ENCODE measurements around the gene MDFIC2. TPM values are rescaled to one million over a fixed set of nuclear protein-coding genes. Genes with fewer than 3 reads are reported as not detected.

The MDFIC2 gene
- total RNA-seq, 2 donors from 2014 or later = not detected

DNA sequence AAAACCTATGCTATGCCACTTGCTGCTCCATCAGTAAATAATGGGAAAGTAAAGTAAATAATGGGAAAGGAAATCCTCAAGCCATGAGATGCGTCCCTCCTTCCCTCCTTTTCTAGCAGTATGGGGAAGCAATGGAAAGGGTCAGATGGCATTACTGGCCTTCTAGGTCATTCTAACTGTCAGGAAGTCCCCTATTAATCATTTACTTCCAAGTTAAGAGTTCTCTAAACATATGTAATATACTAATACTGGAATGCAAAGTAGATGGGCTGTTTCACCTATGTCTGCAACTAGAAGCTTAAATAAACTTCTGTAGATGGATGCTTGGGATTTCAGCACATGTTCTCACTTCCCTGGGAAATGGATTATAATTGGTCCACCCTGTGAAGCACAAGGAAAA is 55.9 kb downstream of the MDFIC2 start:
- H3K9me3 ChIP-seq = no peaks in the 10 kb centered on the region
- DNase-seq (ENCODE audit: low spot score) = no peak
- H3K4me3 ChIP-seq = no peak overlapping the region
- TF ChIP-seq, protein P1, sequence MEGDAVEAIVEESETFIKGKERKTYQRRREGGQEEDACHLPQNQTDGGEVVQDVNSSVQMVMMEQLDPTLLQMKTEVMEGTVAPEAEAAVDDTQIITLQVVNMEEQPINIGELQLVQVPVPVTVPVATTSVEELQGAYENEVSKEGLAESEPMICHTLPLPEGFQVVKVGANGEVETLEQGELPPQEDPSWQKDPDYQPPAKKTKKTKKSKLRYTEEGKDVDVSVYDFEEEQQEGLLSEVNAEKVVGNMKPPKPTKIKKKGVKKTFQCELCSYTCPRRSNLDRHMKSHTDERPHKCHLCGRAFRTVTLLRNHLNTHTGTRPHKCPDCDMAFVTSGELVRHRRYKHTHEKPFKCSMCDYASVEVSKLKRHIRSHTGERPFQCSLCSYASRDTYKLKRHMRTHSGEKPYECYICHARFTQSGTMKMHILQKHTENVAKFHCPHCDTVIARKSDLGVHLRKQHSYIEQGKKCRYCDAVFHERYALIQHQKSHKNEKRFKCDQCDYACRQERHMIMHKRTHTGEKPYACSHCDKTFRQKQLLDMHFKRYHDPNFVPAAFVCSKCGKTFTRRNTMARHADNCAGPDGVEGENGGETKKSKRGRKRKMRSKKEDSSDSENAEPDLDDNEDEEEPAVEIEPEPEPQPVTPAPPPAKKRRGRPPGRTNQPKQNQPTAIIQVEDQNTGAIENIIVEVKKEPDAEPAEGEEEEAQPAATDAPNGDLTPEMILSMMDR (IDR thresholded peaks at IDR 0.05) = no peak
- H3K4me1 ChIP-seq = no peaks in the 10 kb centered on the region
- no peaks in the 10 kb centered on the region for H3K27me3 ChIP-seq
- H3K36me3 ChIP-seq = no peaks in the 10 kb centered on the region
- H3K27ac ChIP-seq = no peak overlapping the region

DNA sequence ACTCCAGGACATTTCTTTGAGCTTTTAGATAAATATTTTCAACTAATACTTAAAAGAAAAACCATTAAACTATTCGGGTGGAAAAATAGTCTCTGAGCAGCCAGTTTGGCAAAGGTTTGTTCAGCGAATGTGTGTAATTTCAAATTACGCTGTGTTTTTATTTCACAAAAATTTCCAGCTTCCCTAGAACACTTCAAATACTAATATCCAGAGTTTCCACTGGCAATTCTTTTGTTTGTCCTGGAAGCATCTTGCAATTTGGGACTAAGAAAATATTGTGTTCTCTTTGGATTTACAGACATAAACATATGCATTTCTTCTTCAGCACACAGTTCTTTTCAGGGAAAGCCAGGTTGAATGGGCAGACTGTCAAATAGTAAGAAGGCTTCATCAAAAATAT is 61.9 kb downstream of the MDFIC2 start:
- Histone ChIP-seq H3K27me3 (no peaks in the 10 kb centered on the region), H3K27ac (peak overlapping the region in 1 of 2 donors; percentile 23)

DNA sequence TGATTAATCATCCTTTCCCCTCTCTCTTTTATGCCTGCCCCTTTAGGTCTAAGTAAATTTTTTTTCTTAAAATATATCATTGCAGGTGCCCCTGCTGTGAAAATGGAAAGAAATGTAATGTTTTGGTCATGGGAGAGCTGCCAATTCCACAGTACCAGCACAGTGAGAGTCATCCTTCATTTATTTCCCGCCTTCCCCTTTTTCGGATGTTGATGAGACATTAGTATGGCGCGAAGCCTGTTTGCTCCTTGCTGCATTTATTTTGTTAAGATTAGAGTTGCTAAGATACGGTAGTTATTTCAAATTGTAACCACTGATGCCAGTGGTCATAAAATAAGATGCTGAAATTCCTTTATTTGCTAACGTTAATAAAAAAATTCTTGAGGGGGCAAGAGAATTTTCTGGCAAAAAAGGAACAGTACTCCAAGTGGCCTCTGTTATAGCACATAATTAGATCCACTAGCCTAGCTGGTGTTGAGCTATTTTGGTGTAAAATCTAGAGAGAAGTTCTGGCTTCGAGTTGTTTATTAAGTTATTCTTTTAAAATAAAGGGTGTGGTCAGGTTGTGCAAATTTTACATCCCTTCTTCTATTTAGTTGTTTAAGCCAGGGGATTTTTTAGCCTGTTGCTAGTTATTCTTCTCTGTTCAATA is 62.8 kb downstream of the MDFIC2 start:
- TF ChIP-seq, protein P1 (IDR thresholded peaks at IDR 0.05) = no peak
- no peak for DNase-seq (ENCODE audit: low spot score)
- Histone ChIP-seq H3K4me3 (no peak overlapping the region), H3K4me1 (no peaks in the 10 kb centered on the region), H3K36me3 (no peaks in the 10 kb centered on the region), H3K27me3 (no peaks in the 10 kb centered on the region), H3K27ac (peak overlapping the region in 1 of 2 donors; percentile 23), H3K9me3 (no peaks in the 10 kb centered on the region)

More for the DNA sequence above, 61.9 kb downstream of the MDFIC2 start:
- Histone ChIP-seq H3K4me1 (no peaks in the 10 kb centered on the region), H3K36me3 (no peaks in the 10 kb centered on the region), H3K9me3 (no peaks in the 10 kb centered on the region), H3K4me3 (no peak overlapping the region)
- no peak for DNase-seq (ENCODE audit: low spot score)
- TF ChIP-seq, protein P1 (IDR thresholded peaks at IDR 0.05) = no peak

DNA sequence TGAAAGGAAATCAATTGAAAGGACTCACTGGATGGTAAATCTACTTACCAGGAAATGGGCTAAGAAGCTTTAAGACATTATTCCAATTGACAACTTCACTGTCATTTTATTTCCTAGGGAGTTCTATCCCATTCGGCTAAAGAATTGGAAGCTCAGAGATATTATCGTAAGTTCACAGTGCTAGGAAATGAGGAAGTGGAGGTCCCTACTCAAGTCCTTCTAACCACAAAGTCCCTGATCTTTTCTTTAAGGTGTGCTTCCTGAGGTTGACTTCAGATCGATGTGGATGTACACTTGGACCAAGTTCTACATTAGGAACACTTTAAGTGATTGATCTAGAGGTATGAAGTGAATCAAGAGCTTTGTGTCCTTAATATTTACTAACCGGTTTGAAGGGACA is 63.6 kb downstream of the MDFIC2 start:
- TF ChIP-seq, protein P1 (IDR thresholded peaks at IDR 0.05) = no peak
- Histone ChIP-seq H3K4me1 (no peaks in the 10 kb centered on the region), H3K9me3 (no peaks in the 10 kb centered on the region), H3K27ac (no peak overlapping the region), H3K36me3 (no peaks in the 10 kb centered on the region), H3K4me3 (no peak overlapping the region), H3K27me3 (no peaks in the 10 kb centered on the region)
- DNase-seq (ENCODE audit: low spot score) = no peak

DNA sequence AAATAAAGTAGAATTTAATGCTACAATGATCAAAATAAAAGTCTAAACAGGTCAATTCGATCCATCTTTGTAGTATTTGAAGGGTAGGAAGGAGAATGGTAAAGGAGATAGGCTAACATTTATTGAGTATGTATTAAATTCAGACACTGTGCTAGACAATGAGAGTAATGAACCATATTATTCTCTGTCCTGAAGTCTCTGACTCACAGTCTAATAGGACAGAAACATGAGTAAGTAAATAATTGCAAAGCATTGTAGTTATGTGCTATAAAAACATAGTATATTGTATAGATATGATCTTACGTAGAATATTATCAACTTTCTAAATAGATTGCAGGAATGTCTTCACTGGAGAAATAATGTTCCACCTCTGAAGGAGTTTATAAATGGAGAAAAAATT is 64.5 kb downstream of the MDFIC2 start:
- no peaks in the 10 kb centered on the region for H3K9me3 ChIP-seq
- TF ChIP-seq, protein P1 (IDR thresholded peaks at IDR 0.05) = no peak
- no peak overlapping the region for H3K27ac ChIP-seq
- H3K27me3 ChIP-seq = no peaks in the 10 kb centered on the region
- no peaks in the 10 kb centered on the region for H3K4me1 ChIP-seq
- H3K4me3 ChIP-seq = no peak overlapping the region
- H3K36me3 ChIP-seq = no peaks in the 10 kb centered on the region
- no peak for DNase-seq (ENCODE audit: low spot score)
